ACC112 (cell line): Measurements from ENCODE around the gene SEZ6L.

Source experiments
- H2AFZ ChIP-seq: fragments of 200-600 bp; sonication (generic); one replicate; pipeline ENCODE4 v1.6.0; 2017; ENCODE audit warnings: antibody characterized with exemption, low read length; ENCODE audit not compliant: unreplicated experiment
- H3K27ac ChIP-seq: fragments of 200-600 bp; sonication (generic); 2 replicates; pipeline ENCODE4 v1.5.1; 2014; ENCODE audit warnings: low read depth, mild to moderate bottlenecking, antibody characterized with exemption, low read length, moderate library complexity
- H3K27me3 ChIP-seq: fragments of 200-600 bp; sonication (generic); 2 replicates; pipeline ENCODE4 v1.6.1; 2014; ENCODE audit warnings: mild to moderate bottlenecking, antibody characterized with exemption, low read length, moderate library complexity, mixed read lengths; ENCODE audit not compliant: insufficient read depth
- H3K36me3 ChIP-seq: fragments of 200-600 bp; sonication (generic); 2 replicates; pipeline ENCODE4 v1.6.1; 2016; ENCODE audit warnings: mild to moderate bottlenecking, antibody characterized with exemption, low read length, moderate library complexity, mixed read lengths; ENCODE audit not compliant: insufficient read depth
- H3K4me1 ChIP-seq: fragments of 200-600 bp; sonication (generic); one replicate; pipeline ENCODE4 v1.6.1; 2016; ENCODE audit warnings: low read length, mixed read lengths; ENCODE audit not compliant: insufficient read depth, unreplicated experiment, control insufficient read depth
- H3K4me3 ChIP-seq: fragments of 200-600 bp; sonication (generic); 2 replicates; pipeline ENCODE4 v1.5.1; 2014; ENCODE audit warnings: mild to moderate bottlenecking, low read depth, low read length
- H3K79me2 ChIP-seq: fragments of 200-600 bp; sonication (generic); one replicate; pipeline ENCODE4 v1.6.0; 2016; ENCODE audit warnings: low read length; ENCODE audit not compliant: control insufficient read depth, unreplicated experiment, insufficient read depth

SEZ6L gene

DNA sequence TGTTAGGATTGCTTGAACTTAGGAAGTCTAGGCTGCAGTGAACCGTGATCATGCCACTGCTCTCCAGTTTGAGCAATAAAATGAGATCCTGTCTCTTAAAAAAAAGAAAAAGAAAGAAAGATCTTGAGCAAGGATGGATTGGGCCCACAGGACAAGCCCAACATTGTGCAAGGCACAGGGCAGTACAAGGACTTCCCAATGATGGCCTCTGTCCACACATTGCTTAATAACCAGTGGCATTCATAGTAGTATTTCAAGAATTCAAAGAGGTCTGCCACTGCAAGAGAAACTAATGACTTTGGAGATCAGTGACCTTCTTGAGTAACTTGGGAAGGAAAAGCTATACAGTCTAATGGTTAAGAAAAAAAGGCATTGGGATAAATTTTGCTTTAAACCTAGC is 44.6 kb downstream of the SEZ6L start:
- H2AFZ ChIP-seq = no peak overlapping the region

DNA sequence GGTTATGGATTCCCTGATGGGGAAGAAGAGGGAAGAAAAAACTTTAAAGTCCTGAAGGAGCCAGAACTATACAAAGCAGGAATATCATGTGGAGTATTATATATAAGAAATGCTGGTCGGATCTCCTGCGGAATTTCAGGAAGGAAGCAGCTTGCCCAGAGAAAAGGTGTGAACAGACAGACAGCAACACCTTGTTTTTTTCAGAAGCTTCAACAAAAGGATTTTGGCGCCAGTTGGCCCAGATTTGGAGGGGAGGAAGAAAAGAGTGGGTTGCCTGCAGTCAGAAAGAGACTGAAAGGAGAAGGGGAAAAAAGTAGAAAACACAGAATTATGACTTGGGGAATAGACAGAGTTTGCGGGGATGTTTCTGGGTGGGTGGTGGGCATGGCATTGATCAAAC is 45.2 kb downstream of the SEZ6L start:
- no peak overlapping the region for H3K4me3 ChIP-seq
- no peak overlapping the region for H2AFZ ChIP-seq
- H3K27ac ChIP-seq = no peak overlapping the region
- no peaks in the 10 kb centered on the region for H3K27me3 ChIP-seq
- no peaks in the 10 kb centered on the region for H3K36me3 ChIP-seq
- H3K79me2 ChIP-seq = no peaks in the 10 kb centered on the region
- H3K4me1 ChIP-seq = no peaks in the 10 kb centered on the region

More for the DNA sequence above, 44.6 kb downstream of the SEZ6L start:
- Histone ChIP-seq H3K27me3 (no peaks in the 10 kb centered on the region), H3K4me1 (no peaks in the 10 kb centered on the region), H3K79me2 (no peaks in the 10 kb centered on the region), H3K36me3 (no peaks in the 10 kb centered on the region), H3K27ac (no peak overlapping the region), H3K4me3 (no peak overlapping the region)

DNA sequence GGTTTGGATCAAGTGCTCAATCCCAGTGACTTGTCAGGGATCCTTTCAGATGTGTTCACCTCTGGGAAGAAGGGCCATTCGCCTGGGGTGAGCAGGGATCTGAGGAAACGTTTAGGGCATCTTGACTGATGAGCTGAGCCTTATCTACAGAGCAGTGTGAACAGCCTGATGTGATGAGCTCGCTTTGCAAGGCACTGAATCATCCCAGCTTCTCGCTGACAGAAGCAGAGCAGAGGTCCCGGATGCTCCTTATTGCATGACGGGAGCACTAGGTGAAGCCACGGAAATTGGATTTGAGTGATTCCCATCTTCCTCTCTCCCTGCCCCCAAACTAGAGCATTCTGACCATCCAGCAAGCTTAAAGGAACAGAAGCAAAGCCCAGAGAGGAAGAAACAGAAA is 46.5 kb downstream of the SEZ6L start:
- H2AFZ ChIP-seq = no peak overlapping the region
- H3K36me3 ChIP-seq = no peaks in the 10 kb centered on the region
- no peaks in the 10 kb centered on the region for H3K4me1 ChIP-seq
- no peak overlapping the region for H3K4me3 ChIP-seq
- H3K27me3 ChIP-seq = no peaks in the 10 kb centered on the region
- no peaks in the 10 kb centered on the region for H3K79me2 ChIP-seq
- H3K27ac ChIP-seq = no peak overlapping the region

DNA sequence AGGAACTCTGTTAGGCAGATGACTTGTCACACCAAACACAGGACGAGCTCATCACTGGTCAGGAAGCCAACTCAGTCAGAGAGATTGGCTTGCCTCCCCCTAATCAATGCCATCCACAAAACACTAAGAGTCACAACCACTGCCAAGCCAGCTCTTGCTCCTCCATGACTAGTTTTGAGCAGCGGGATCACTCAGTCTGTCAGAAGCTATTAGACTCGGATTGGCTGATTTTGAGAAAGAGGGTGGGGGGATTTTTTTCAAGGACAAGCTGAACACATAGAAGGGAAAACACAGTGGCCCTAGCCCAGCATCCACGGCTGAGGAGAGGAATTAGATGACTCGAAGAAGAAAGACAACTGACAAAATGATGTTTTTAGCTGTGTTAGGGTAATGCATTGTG is 55.9 kb downstream of the SEZ6L start:
- Histone ChIP-seq H3K4me1 (no peaks in the 10 kb centered on the region), H3K27me3 (no peaks in the 10 kb centered on the region), H3K36me3 (no peaks in the 10 kb centered on the region), H3K79me2 (no peaks in the 10 kb centered on the region), H3K27ac (no peak overlapping the region), H3K4me3 (no peak overlapping the region), H2AFZ (no peak overlapping the region)

DNA sequence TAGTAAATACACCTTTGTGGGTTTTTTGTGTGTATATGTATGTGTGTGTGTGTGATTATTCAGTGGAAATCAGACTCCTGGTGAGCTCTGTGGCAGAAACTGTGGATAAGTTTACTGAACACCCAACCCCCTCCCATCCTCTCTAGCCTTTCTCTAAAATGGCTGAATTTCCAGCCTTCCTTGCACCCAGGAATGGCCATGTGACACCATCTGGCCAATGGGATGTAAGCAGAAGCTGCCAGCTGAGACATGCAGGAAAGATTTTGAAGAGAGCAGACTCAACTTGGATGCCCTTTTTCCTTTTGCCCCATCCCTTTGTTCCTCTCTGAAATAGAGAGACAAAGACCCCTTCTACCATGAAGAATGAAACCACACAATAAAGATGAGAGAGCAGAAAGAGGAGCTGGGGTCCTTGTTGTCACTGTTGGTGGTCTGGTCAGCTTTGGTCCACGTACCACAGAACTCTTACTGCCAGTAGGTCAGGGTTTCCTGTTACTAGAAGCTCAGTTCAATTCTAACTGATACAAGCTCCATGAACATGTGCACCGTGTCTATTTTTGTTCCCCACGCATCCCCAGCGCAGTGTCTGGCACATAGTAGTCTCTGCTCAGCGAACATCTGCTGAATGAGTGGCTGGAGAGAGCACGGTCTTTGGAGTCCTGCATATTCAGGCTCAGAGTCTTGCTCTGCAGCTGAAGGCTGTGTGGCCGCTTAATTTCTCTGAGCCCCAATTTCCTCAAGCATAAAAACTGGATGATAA is 57.5 kb downstream of the SEZ6L start:
- no peak overlapping the region for H3K27ac ChIP-seq
- H3K4me3 ChIP-seq = no peak overlapping the region
- no peaks in the 10 kb centered on the region for H3K27me3 ChIP-seq
- H2AFZ ChIP-seq = no peak overlapping the region
- H3K36me3 ChIP-seq = no peaks in the 10 kb centered on the region
- H3K79me2 ChIP-seq = no peaks in the 10 kb centered on the region
- H3K4me1 ChIP-seq = no peaks in the 10 kb centered on the region

DNA sequence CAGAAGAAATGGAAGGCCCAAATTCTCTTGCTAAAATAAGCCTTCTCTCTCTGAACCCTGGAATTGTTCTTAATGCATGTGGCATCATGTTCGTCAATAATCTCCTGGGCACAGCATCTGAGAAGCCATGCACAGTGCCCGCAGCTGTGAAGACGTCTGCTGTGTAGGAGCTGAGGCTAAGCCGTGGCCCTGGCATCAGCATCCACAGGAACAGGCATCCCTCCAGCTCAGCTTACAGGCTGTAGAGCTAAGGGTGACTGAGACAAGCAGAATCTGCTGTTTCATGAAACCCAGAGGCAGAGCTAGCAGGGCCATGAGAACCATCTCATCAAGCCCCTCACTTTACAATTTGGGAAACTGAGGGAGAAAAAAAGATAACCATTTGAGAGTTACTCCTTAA is 60.6 kb downstream of the SEZ6L start:
- Histone ChIP-seq H2AFZ (no peak overlapping the region), H3K27me3 (no peaks in the 10 kb centered on the region), H3K4me1 (no peaks in the 10 kb centered on the region), H3K36me3 (no peaks in the 10 kb centered on the region), H3K79me2 (no peaks in the 10 kb centered on the region), H3K27ac (no peak overlapping the region), H3K4me3 (no peak overlapping the region)

DNA sequence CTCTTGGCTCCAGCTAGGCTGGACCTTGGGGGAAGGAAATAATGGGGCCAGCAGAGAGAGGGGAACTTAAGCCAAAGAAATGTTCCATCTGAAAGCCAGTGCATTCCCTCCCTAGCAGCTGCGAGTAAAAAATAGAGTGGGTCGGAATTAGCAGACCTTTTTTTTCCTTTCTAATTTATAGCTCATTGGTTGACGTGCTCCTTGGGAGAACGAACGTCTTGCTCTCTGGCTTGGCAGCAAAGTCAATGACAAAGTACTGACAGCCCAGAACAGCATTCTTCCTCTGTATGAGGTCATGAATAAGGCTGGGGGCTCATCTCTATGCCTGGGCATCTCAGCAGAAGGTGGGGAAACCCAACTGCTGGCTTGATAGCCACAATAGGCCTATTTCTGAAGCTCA is 65.0 kb downstream of the SEZ6L start:
- Histone ChIP-seq H3K27me3 (no peaks in the 10 kb centered on the region), H3K79me2 (no peaks in the 10 kb centered on the region), H3K27ac (no peak overlapping the region), H3K4me3 (no peak overlapping the region), H2AFZ (no peak overlapping the region), H3K4me1 (no peaks in the 10 kb centered on the region), H3K36me3 (no peaks in the 10 kb centered on the region)

DNA sequence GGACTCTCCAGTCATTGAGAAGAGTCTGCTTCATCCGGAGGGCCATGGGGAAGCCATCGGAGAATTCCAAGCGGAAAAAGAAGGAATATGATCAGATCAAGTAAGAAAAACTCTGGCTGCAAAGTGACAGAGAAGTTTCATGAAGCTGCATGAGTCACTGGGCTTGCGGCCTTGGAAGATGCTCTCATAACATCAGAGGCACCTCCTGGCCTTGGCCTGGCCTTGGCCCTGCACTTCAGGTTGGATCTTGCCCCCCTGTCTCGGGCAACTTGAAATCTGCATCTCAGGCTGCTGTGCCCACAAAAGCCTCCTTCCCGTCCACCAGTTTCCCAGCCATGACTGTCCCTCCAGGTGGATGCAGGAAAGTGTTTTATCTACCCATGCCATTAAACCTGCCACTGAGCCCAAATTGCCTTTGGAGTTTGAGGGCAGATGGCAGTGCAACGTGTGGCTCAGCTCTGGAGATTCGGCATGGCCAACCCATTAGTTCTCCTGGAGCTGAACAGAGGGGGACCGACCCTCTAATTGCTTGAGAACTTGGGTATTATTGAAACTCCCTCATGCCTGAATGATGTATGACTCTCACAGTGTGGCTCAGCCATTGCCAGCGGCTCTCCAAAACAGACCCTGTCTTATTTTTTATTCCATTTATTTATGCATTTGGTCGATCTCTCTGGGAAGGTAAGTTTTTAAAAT is 66.7 kb downstream of the SEZ6L start:
- no peaks in the 10 kb centered on the region for H3K79me2 ChIP-seq
- no peak overlapping the region for H2AFZ ChIP-seq
- H3K27ac ChIP-seq = no peak overlapping the region
- no peaks in the 10 kb centered on the region for H3K4me1 ChIP-seq
- H3K36me3 ChIP-seq = no peaks in the 10 kb centered on the region
- no peaks in the 10 kb centered on the region for H3K27me3 ChIP-seq
- H3K4me3 ChIP-seq = no peak overlapping the region

DNA sequence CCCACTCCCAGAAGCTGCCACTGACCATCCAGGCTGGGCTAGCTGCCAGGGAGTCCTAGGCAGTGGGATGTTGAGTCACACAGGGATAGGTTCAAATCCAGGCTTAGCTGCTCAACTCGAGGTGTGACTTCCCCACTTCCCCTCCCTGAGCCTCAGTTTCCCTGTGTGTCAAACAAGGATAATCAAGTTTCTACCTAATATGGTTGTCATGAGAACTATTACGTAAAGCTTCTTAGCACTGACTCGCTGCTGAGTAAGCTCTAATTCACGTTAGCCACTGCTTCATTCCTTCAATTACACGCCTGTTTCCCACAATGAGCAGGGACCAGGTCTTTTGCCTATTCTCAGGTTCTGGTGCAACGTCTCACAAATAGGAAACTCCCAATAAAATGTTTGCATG is 67.7 kb downstream of the SEZ6L start:
- Histone ChIP-seq H3K27ac (no peak overlapping the region), H3K4me3 (no peak overlapping the region), H3K36me3 (no peaks in the 10 kb centered on the region), H3K27me3 (no peaks in the 10 kb centered on the region), H3K79me2 (no peaks in the 10 kb centered on the region), H2AFZ (no peak overlapping the region), H3K4me1 (no peaks in the 10 kb centered on the region)

DNA sequence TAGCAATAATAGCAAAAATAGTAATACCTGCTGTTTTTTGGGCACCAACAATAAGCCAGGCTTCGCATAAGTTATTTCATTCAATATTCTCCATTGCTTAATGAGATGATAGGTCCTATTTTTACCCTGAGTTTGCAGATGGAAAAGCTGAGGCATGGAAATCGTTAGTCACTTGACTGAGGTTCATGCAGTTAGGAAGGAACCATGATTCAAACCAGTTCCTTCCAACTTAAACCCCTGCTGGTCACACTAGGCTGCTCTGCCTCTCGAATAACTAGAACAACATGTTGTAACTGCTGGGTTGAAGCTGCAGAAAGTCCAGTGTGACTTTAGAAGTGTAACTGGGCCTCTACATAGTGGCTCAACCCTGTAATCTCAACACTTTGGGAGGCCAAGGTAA is 69.3 kb downstream of the SEZ6L start:
- no peak overlapping the region for H2AFZ ChIP-seq
- H3K27ac ChIP-seq = no peak overlapping the region
- no peak overlapping the region for H3K4me3 ChIP-seq
- no peaks in the 10 kb centered on the region for H3K36me3 ChIP-seq
- H3K27me3 ChIP-seq = no peaks in the 10 kb centered on the region
- no peaks in the 10 kb centered on the region for H3K79me2 ChIP-seq
- H3K4me1 ChIP-seq = no peaks in the 10 kb centered on the region

DNA sequence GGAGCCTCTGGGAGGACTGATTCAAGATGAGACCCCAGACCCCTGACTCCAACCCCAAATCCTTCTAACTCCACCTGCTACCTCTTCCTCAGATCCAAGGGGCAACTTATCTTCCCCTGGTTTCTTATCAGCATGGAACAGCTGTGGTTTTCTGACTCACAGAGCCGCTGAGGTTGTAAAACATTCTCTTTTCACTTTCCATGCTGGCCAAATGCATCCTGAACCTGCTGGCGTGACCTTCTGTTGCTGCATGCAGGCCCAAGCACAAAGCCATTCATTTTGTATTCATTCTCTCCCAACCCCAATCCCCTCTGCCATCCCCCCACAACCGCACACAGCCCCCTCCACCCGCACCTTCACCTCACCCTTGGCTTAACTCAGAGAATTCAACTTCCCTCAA is 70.3 kb downstream of the SEZ6L start:
- Histone ChIP-seq H3K4me3 (no peak overlapping the region), H2AFZ (no peak overlapping the region), H3K27me3 (no peaks in the 10 kb centered on the region), H3K36me3 (no peaks in the 10 kb centered on the region), H3K27ac (no peak overlapping the region), H3K4me1 (no peaks in the 10 kb centered on the region), H3K79me2 (no peaks in the 10 kb centered on the region)
